ENCODE results near the gene GOSR1.
A peak's percentile ranks its signal among the peaks of the same experiment; 100 is the strongest.
"Not testable (repeated sequence)": the region's sequence is repeated elsewhere in the genome, so short reads cannot be mapped to it uniquely, and the experiment has no call there.

GOSR1 gene

GRCh38 chr17:30541802-30542201, 64.6 kb downstream of the GOSR1 start:
- TF ChIP-seq POLR2AphosphoS5 (IDR thresholded peaks at IDR 0.05; ENCODE audit: low read depth, low read length): no peak
- TF ChIP-seq SPI1 (IDR thresholded peaks at IDR 0.05; ENCODE audit: low read depth, low read length): no peak
- no peak for TF ChIP-seq PAX5 (IDR thresholded peaks at IDR 0.05; ENCODE audit: insufficient read depth, low read length, severe bottlenecking)
- FAIRE-seq (no peak), DNase-seq (ENCODE audit: insufficient read length, low spot score) (no peak)

GRCh38 chr17:30543456-30543855, 66.2 kb downstream of the GOSR1 start:
- no peak for DNase-seq (ENCODE audit: insufficient read length, low spot score)
- FAIRE-seq: no peak
- no peak for TF ChIP-seq POLR2A (IDR thresholded peaks at IDR 0.05; ENCODE audit: low read depth, low read length)
- TF ChIP-seq POU2F2 (IDR thresholded peaks at IDR 0.05; ENCODE audit: low read depth, low read length): no peak
- no peak for TF ChIP-seq PAX5 (IDR thresholded peaks at IDR 0.05; ENCODE audit: insufficient read depth, low read length, severe bottlenecking)
- TF ChIP-seq TAF1 (IDR thresholded peaks at IDR 0.05; ENCODE audit: low read depth, low read length): no peak
- TF ChIP-seq POLR2AphosphoS5 (IDR thresholded peaks at IDR 0.05; ENCODE audit: low read depth, low read length): no peak
- TF ChIP-seq SPI1 (IDR thresholded peaks at IDR 0.05; ENCODE audit: low read depth, low read length): no peak

DNA sequence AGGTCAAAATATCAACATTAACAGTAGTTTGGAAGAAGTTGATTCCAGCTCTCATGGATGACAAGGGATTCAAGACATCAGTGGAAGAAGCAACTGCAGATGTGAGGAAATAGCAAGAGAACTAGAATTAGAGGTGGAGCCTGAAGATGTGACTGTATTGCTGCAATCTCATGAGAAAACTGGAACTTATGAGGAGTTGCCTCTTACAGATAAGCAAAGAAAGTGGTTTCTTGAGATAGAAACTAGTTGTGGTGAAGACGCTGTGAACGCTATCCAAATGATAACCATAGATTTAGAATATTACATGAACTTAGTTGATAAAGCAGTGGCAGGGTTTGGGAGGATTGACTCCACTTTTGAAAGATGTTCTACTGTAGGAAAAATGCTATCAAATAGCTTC, 67.8 kb downstream of the GOSR1 start:
- no peak for FAIRE-seq
- TF ChIP-seq POLR2AphosphoS5 (IDR thresholded peaks at IDR 0.05; ENCODE audit: low read depth, low read length): no peak
- TF ChIP-seq SPI1 (IDR thresholded peaks at IDR 0.05; ENCODE audit: low read depth, low read length): no peak
- TF ChIP-seq POLR2A (IDR thresholded peaks at IDR 0.05; ENCODE audit: low read depth, low read length): no peak
- no peak for DNase-seq (ENCODE audit: insufficient read length, low spot score)

DNA sequence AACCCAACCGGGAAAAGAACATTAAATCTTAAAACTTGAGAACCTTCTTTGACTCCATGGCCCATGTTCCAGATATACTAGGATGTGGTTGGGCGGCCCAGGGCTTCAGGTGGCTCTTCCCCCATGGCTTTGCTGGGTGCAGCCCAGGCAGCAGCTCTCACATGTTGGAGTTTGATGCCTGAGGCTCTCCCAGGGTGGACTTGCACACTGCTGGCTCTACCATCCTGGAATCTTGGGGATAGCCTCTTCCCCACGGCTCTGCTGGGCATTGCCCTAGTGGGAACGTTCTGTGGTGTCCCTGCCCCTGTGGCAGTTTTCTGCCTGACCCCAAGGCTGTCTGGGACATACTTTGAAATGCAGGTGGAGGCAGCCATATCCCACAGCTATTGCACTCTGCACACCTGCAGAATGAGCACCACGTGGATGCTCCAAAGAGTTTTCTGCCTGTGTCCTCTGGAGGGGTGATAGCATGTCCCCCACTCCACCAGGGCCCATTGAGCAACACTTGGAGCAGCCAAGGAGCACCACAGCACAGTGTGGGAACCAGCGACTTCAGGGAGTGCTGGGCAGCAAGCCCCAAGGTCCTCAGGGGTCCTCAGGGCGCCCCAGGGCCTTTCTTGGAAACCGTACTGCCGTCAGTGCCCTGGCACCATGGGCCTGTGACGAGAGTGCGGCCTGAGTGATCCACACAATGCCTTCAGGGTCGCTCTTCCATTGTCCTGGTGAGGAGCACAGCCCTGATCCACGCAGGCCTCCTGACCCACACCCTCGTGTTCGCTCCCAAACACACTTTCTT, 70.8 kb downstream of the GOSR1 start:
- no peak for FAIRE-seq
- no peak for TF ChIP-seq SPI1 (IDR thresholded peaks at IDR 0.05; ENCODE audit: low read depth, low read length)
- no peak for TF ChIP-seq POU2F2 (IDR thresholded peaks at IDR 0.05; ENCODE audit: low read depth, low read length)
- TF ChIP-seq POLR2AphosphoS5 (IDR thresholded peaks at IDR 0.05; ENCODE audit: low read depth, low read length): no peak
- no peak for TF ChIP-seq PAX5 (IDR thresholded peaks at IDR 0.05; ENCODE audit: insufficient read depth, low read length, severe bottlenecking)
- TF ChIP-seq POLR2A (IDR thresholded peaks at IDR 0.05; ENCODE audit: low read depth, low read length): no peak
- TF ChIP-seq TAF1 (IDR thresholded peaks at IDR 0.05; ENCODE audit: low read depth, low read length): no peak
- no peak for DNase-seq (ENCODE audit: insufficient read length, low spot score)

DNA sequence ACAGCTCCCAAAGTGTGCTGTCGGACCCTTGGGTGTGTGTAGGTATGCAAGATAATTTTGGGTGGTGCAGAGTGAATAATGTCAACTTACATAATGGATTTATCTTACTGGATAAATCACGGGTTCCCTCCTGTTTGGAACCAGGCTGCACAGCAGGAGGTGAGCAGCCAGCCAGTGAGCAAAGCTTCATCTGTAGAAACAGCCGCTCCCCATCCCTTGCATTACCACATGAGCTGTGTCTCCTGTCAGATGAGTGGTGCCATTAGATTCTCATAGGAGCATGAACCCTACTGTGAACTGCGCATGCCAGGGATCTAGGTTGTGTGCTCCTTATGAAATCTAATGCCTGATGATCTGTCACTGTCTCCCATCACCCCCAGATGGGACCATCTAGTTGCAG, 72.0 kb downstream of the GOSR1 start:
- FAIRE-seq; DNase-seq (ENCODE audit: insufficient read length, low spot score): not testable (repeated sequence)

DNA sequence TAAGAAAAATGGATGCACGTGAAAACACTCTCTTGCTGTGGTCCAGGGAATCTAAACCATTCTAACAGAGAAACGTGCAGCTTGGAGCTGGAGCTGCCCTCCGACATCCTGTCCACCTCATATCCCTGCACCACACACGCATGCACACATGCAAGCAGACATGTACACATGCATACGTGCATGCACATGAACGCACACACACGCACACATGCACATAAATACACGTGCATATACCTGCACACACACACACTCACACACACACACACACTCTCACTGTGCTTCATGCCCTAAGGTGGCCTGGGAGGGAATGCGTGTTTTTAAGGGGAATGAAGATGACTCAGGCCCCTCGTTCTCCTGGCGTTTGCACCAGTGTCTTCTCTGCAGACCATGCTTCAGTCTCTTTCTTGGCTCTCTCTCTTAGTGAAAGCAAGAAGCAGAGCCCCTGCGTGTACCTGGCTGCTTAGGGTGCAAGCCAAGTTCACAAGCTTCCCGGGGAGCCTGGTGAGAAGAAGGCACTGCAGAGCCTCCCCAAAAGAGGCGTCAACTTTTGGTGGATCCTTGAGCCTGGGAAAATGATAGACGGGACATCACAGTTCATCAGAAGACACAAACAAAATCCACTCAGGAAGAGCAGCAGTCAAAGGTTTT, 72.8 kb downstream of the GOSR1 start:
- TF ChIP-seq POLR2A (IDR thresholded peaks at IDR 0.05; ENCODE audit: low read depth, low read length): no peak
- no peak for TF ChIP-seq POLR2AphosphoS5 (IDR thresholded peaks at IDR 0.05; ENCODE audit: low read depth, low read length)
- no peak for TF ChIP-seq POU2F2 (IDR thresholded peaks at IDR 0.05; ENCODE audit: low read depth, low read length)
- TF ChIP-seq TAF1 (IDR thresholded peaks at IDR 0.05; ENCODE audit: low read depth, low read length): no peak
- no peak for TF ChIP-seq SPI1 (IDR thresholded peaks at IDR 0.05; ENCODE audit: low read depth, low read length)
- TF ChIP-seq PAX5 (IDR thresholded peaks at IDR 0.05; ENCODE audit: insufficient read depth, low read length, severe bottlenecking): no peak
- DNase-seq (ENCODE audit: insufficient read length, low spot score): no peak
- FAIRE-seq: peak; percentile 13

GRCh38 chr17:30550512-30551273, 73.5 kb downstream of the GOSR1 start:
- no peak for TF ChIP-seq TAF1 (IDR thresholded peaks at IDR 0.05; ENCODE audit: low read depth, low read length)
- TF ChIP-seq POU2F2 (IDR thresholded peaks at IDR 0.05; ENCODE audit: low read depth, low read length): no peak
- TF ChIP-seq SPI1 (IDR thresholded peaks at IDR 0.05; ENCODE audit: low read depth, low read length): peak; percentile 52
- DNase-seq (ENCODE audit: insufficient read length, low spot score) (peak; percentile 55), FAIRE-seq (peak; percentile 96)

GRCh38 chr17:30551274-30551995, 74.2 kb downstream of the GOSR1 start:
- not testable (repeated sequence) for FAIRE-seq; DNase-seq (ENCODE audit: insufficient read length, low spot score)

- DNase-seq (ENCODE audit: insufficient read length, low spot score) (no peak), FAIRE-seq (no peak)
- TF ChIP-seq PAX5 (IDR thresholded peaks at IDR 0.05; ENCODE audit: insufficient read depth, low read length, severe bottlenecking) (no peak), POU2F2 (IDR thresholded peaks at IDR 0.05; ENCODE audit: low read depth, low read length) (no peak), SPI1 (IDR thresholded peaks at IDR 0.05; ENCODE audit: low read depth, low read length) (no peak), POLR2A (IDR thresholded peaks at IDR 0.05; ENCODE audit: low read depth, low read length) (no peak), TAF1 (IDR thresholded peaks at IDR 0.05; ENCODE audit: low read depth, low read length) (no peak), POLR2AphosphoS5 (IDR thresholded peaks at IDR 0.05; ENCODE audit: low read depth, low read length) (no peak)
These were observed 74.8 kb downstream of the GOSR1 start for GRCh38 chr17:30551996-30552339.
